GM18951 (cell line): ENCODE measurements around the gene CACNA1S.
A peak's percentile ranks its signal among the peaks of the same experiment; 100 is the strongest.

Experiments
- POLR2A ChIP-seq: IDR thresholded peaks from 4 replicates; pipeline ENCODE4 v1.6.1; 2011; ENCODE audit warnings: mild to moderate bottlenecking; ENCODE audit not compliant: insufficient read length, insufficient read depth; ENCODE audit errors: extremely low read depth
- in situ Hi-C: fragments of 300-500 bp; cut with MboI; formaldehyde crosslinking; loops from one replicate; pipeline ENCODE4 v1.12.0; 2022; ENCODE audit warnings: low sequenced_read_pairs, mixed read lengths, inconsistent platforms; ENCODE audit not compliant: unreplicated experiment

CACNA1S gene

DNA sequence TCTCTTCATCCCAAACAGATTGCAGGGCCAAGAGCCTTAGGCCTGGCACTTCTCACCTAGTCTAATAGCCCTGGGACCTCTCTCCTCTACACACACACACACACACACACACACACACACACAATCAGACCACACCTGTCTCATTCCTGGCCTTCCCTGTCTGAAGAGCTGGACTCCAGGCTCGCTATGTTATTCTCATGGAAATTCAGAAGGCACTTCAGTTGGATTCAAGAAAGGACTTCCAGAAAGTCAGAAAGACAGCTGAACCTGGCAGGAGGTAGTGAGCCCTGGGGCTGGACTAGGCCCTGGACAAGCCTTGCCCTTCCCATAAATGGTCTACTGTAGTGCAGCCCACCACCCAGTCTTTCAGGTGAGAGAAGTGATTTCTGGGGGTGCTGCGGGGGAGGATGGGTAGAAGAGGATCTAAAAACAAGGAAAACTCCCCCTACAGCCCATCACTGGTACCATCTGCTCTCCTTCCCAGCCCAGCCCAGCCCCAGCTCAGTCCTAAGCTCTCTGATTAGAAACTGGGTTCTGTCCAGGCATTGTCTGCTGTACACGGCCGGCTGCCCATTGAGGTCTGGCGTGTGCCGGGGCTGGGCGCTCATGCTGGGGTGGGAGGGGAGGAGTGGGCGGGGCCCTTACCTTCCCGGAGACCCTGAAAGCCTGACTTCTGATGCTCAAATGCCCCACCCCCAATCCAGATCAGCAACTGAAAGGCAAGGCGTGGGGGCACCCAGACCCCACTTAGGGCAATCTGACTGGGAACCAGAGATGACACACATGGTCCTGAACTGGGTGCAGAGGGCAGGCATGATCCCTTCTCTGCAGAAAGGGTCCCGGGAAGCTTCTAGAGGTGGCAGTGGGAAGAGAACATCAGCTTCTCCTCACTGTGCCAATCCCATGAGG is 91.3 kb downstream of the CACNA1S start:
- TF ChIP-seq POLR2A, result no peak
- in situ Hi-C loops, result no loop called here

DNA sequence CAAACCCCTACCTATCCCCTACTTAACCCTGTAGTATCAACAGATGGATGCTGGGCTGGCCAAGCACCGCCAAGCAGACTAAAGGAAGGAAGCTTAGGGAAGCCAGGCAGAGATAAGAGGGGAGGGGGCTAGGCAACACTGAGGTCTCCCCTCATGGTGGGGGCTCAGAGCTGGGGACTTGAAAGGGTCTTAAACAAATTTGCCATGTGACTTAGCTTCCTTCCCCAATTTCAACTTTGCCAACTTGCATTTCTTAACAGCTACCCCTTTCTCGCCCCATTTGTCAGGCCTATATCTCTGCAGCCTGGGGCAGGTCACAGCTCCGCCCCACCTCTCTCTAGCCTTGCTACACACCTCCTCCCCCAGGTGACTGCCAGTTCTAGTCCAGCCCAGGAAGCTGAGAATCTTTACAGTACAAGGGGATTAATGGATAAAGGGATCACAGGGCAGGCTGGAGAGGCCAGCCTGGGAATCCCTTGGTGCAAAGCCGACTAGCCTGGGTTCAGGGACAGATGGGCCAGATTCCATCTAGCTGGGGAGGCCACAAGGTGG is 92.1 kb downstream of the CACNA1S start:
- in situ Hi-C loops, result no loop called here
- TF ChIP-seq POLR2A, result no peak

- in situ Hi-C loops, result no loop called here
- peak; percentile 57 for TF ChIP-seq POLR2A
These were observed 92.8 kb downstream of the CACNA1S start for GRCh38 chr1:201019321-201019977.

DNA sequence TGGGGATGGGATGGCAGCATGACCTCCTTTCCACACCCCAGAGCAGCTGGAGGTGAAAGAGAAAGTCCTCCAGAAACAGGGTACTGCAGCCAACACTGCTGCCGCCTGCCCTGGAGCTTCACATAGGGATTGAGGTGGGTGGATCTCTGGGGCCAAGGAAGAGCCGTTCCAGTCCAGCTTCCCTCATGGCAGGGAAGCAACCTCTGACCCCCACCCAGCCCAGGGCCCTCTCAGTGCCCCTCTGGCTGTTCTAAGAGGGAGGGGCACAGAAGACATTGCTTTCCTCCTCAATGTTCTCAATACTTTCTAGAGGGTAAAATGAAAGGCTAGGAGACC is 94.4 kb downstream of the CACNA1S start:
- in situ Hi-C loops, result no loop called here
- no peak for TF ChIP-seq POLR2A

DNA sequence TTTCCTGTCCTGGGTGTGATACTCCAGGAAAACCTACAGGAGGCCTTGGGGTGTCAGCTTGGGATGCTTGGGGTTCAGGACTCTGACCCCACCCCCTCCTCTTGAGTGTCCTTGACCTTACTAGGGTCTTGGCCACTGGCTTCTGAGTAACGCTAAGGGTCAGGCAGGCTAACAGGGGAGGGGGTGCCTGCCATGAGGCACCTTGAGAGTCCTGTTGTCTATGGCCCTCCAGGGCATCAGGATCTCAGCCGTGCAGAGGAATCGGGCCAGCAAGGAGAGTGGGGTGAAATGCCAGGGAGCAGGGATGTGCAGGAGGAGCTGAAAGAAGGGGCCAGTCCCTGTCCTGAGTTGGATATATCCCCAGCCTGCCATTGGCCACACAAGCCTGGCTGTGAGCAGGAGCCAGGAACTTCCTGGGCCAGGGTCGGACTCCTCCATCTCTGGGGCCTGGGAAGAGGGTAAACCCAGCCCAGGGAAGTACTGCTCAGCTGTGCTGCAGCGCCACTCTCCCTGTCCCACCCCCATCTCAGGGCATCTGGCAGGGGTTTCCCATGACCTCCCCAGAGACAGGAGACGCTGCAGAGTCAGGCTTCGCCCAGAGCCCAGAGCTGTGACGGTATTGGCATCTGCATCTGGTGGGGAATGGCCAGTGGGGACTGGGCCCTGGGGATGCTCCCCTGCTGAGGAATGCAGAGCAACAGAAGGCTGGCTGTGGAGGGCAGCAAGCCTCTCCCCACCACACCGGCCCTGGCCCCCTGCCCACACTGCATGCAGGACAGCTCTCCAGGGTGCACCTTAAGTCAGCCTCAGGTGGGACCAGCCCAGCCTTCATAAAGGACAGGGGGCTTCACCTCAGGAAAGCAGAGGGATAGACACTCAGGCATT is 95.0 kb downstream of the CACNA1S start:
- TF ChIP-seq POLR2A, result peak; percentile 13
- in situ Hi-C loops, result no loop called here

DNA sequence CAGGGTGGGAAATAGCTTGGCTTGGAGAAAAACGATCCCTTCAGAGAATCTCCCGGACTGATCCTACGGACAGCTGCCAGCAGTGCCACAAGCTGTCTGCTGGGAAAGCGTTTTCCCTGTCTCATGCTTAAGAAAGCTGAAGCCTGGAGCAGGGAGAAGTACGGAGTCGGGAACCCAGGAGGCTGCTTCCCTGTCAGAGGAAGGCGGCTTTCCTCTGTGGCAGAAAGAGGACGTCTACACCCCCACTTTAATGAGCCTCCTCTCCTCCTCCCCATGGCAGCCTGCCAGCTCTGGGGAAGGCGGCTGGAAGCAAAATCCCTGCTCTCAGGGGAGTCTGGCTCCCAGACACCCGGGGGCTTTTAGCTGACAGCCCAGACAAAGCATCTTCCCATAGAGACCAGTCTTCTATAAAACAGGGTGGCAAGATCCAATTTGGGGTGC is 96.0 kb downstream of the CACNA1S start:
- no peak for TF ChIP-seq POLR2A
- in situ Hi-C loops, result no loop called here

GRCh38 chr1:201015551-201016091 is 96.6 kb downstream of the CACNA1S start:
- TF ChIP-seq POLR2A, result no peak
- in situ Hi-C loops, result no loop called here

- in situ Hi-C loops, result no loop called here
- no peak for TF ChIP-seq POLR2A
These were observed 97.4 kb downstream of the CACNA1S start for GRCh38 chr1:201014816-201015200.

GRCh38 chr1:201013991-201014815 is 98.0 kb downstream of the CACNA1S start:
- in situ Hi-C loops, result no loop called here
- no peak for TF ChIP-seq POLR2A

GRCh38 chr1:201013031-201013485 is 99.2 kb downstream of the CACNA1S start:
- in situ Hi-C loops, result no loop called here
- TF ChIP-seq POLR2A, result no peak

- in situ Hi-C loops, result no loop called here
- no peak for TF ChIP-seq POLR2A
These were observed 100.6 kb downstream of the CACNA1S start for GRCh38 chr1:201011616-201012015.
